NCI-H1092 treated with DMSO at 0.1 percent for 48 hours (cell line): ENCODE results near the gene MYO10.

ENCODE experiments used
- DNase-seq: peaks from one replicate; lab custom pipeline; 2025; lab: John Stamatoyannopoulos, UW

The MYO10 gene

GRCh38 chr5:16812448-16812847 is 123.6 kb downstream of the MYO10 start:
- DNase-seq, result no peak

GRCh38 chr5:16810208-16810854 is 125.8 kb downstream of the MYO10 start:
- no peak for DNase-seq

GRCh38 chr5:16809395-16810207 is 126.5 kb downstream of the MYO10 start:
- DNase-seq, result no peak

GRCh38 chr5:16809010-16809394 is 127.1 kb downstream of the MYO10 start:
- DNase-seq, result no peak

- DNase-seq, result no peak
These were observed 128.1 kb downstream of the MYO10 start for GRCh38 chr5:16808021-16808420.

- no peak for DNase-seq
These were observed 128.6 kb downstream of the MYO10 start for GRCh38 chr5:16807547-16807864.

- no peak for DNase-seq
These were observed 129.2 kb downstream of the MYO10 start for GRCh38 chr5:16806711-16807546.

- no peak for DNase-seq
These were observed 130.6 kb downstream of the MYO10 start for GRCh38 chr5:16805486-16805885.

- DNase-seq, result no peak
These were observed 132.3 kb downstream of the MYO10 start for GRCh38 chr5:16803831-16804230.

- no peak for DNase-seq
These were observed 135.6 kb downstream of the MYO10 start for GRCh38 chr5:16800477-16800876.

- no peak for DNase-seq
These were observed 136.3 kb downstream of the MYO10 start for GRCh38 chr5:16799796-16800195.

- no peak for DNase-seq
These were observed 138.1 kb downstream of the MYO10 start for GRCh38 chr5:16797951-16798350.

- no peak for DNase-seq
These were observed 141.7 kb downstream of the MYO10 start for GRCh38 chr5:16794269-16794913.

GRCh38 chr5:16792598-16793275 is 143.4 kb downstream of the MYO10 start:
- DNase-seq, result no peak

GRCh38 chr5:16791904-16792597 is 144.0 kb downstream of the MYO10 start:
- no peak for DNase-seq

GRCh38 chr5:16791036-16791705 is 144.9 kb downstream of the MYO10 start:
- peak; percentile 50 for DNase-seq

GRCh38 chr5:16788957-16789356 is 147.1 kb downstream of the MYO10 start:
- no peak for DNase-seq

GRCh38 chr5:16787278-16787677 is 148.8 kb downstream of the MYO10 start:
- DNase-seq, result peak; percentile 34

GRCh38 chr5:16784843-16785791 is 151.0 kb downstream of the MYO10 start:
- no peak for DNase-seq
